Measurements from ENCODE around the gene HOPX.
A peak's percentile ranks its signal among the peaks of the same experiment; 100 is the strongest.
"Not testable (repeated sequence)": the region's sequence is repeated elsewhere in the genome, so short reads cannot be mapped to it uniquely, and the experiment has no call there.

HOPX gene

DNA sequence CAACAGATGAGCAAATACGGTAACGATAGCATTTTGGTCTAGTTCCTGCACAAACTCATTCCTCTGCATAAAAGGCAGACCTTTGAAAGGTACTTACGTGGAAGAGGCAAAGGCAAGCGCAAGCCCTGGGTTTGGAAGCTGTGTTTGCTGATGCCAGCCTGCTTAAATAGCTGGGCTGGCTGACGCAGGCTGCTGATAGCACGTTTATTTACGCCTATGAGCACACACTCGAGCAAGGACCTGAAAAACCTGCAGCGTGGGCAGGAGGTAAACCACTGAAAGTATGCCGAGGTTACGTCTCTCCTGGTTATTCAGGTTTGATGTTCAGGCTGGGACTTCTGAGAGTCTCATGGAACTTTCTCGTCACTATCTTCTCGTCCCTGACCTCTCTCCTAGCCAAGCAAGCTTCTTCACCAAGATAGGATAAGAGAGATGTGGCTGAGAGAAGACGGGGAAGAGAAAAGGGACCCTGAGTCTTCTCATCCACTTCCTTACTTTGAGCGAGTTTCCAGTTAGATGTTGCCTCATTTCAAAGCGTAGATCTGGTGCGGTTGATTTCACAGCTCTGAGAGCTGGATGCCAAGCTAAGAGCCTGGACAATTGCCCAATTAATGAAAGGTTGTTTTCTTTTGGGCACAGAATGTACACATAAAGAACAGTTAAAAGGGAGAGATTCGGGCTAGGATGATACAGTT lies at the start of gene HOPX:
Gene HOPX (minus strand): TSS at position 139 of the 695 bp plus-strand sequence. CDS start 23,480 bp downstream, outside the sequence.
- peak; percentile 40 for DNase-seq (ENCODE audit: low read depth)

- no peak for DNase-seq (ENCODE audit: low read depth)
Measured at GRCh38 chr4:56730097-56730496, 49.0 kb upstream of the HOPX start.

DNA sequence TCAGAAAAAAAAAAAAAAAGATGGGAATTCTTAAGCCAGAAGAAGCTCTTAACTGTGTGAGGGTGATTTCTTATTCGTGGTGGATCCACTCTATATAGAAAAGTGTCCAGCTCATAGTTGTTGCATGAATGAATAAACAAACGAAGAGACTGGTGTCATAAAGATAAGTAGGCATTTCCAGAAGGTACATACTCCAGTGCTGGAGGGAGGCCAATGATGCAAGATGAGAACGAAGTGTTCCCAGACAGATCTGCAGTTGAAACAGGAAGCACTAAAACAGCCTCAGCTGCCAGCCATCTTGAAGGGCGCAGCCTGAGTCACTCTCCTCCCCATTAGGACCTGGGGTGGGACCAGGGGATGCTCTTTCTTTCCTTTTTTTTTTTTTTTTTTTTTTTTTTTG lies 47.4 kb upstream of the HOPX start:
- DNase-seq (ENCODE audit: low read depth) = no peak

DNA sequence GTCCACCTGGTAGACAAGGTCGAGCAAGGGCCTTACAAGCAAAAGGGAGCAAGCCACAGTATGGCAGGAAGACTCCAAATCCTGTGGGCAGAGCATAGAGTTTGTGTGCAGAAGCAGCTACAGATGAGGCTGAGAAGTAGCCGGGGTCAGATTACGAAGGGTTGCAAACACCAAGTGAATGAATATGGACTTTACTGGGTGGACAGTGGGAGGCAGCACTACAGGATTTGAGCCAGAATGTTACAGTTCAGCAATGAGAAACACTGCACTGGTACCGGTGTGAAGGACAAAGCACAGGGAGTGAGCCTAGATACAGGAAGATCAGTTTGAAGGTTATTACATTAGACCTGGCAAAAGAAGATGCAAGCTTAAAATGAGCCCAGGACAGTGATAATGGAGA lies 46.1 kb upstream of the HOPX start:
- no peak for DNase-seq (ENCODE audit: low read depth)

- DNase-seq (ENCODE audit: low read depth) = not testable (repeated sequence)
Measured at GRCh38 chr4:56726593-56726992, 45.5 kb upstream of the HOPX start.

DNA sequence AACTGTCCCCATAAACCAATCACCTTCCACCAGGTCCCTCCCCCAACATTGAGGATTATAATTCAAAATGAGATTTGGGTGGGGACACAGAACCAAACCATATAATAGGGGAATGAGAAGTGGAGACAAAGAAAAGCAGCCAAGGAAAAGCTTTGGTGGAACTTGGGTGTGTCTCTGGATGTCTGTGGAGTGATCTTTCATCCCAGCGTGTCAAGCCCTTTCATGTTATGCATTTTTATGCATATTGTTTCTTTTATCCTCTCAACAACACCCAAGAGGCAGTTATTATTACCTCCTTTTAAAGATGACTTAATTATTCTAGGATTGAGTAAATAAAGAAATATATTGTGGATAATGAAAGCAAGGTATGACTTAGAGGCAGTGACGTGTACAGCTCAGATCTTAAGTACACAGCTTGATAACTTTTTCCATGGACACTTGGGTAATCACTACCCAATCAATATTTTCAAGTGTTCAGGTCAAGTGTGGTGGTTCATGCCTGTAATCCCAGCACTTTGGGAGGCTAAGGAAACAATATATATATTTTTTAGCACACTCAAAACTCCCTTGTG lies 42.6 kb upstream of the HOPX start:
- DNase-seq (ENCODE audit: low read depth) = no peak

- no peak for DNase-seq (ENCODE audit: low read depth)
Measured at GRCh38 chr4:56723201-56723605, 42.1 kb upstream of the HOPX start.

DNA sequence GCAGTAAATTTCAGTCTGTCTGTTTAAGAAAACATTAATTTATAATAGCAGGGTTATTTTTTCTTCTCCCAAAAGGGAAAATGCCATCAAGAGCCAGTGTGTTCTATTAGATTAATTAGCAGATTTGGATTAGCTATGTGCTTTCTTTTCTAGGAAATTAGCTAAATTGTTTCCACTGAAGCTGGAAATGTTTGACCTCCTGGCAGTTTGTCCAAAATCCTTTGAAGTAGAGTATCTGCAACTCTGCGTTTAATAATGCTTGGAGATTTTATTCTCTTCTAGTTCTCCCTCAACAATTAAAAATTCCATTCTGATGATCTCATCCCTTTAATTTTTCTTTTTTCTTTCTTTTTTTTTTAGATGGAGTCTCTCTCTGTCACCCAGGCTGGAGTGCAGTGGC lies 27.1 kb upstream of the HOPX start:
- no peak for DNase-seq (ENCODE audit: low read depth)

DNA sequence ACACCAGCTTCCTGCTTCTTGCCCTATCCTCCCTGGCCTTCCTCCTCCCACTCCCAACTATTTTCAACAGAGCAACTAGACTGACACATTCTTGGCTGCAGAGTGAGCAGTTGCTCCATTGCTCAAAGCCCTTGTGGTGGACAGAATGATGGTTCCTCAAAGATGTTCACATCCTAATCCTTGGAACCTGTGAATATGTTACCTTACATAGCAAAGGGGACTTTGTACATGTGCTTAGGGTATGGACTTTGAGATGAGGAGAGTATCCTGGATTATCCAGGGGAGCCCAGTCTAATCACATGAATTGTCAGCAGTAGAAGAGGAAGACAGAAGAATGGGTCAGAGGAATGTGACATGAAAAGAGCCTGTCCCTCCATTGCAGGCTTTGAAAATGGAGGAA lies 24.9 kb upstream of the HOPX start:
- DNase-seq (ENCODE audit: low read depth) = no peak

DNA sequence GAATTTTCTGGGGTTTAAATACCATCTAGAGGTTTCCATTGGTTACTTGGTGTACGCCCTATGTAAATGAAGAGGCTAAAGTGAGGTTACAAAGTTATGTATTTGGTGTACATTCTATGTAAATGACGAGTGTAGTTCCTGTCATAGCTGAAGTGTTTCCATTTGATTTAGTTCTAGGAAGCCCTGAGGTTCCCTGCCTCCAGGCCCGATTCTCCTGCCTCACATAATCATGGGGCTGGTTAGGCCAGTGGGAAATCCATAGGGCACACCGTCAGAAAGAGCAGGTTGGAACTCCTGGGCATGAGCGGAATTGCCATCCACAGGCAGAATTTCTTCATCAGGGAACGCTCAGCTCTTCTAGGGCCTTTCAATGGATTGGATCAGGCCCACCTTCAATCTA lies 24.2 kb upstream of the HOPX start:
- DNase-seq (ENCODE audit: low read depth) = no peak

DNA sequence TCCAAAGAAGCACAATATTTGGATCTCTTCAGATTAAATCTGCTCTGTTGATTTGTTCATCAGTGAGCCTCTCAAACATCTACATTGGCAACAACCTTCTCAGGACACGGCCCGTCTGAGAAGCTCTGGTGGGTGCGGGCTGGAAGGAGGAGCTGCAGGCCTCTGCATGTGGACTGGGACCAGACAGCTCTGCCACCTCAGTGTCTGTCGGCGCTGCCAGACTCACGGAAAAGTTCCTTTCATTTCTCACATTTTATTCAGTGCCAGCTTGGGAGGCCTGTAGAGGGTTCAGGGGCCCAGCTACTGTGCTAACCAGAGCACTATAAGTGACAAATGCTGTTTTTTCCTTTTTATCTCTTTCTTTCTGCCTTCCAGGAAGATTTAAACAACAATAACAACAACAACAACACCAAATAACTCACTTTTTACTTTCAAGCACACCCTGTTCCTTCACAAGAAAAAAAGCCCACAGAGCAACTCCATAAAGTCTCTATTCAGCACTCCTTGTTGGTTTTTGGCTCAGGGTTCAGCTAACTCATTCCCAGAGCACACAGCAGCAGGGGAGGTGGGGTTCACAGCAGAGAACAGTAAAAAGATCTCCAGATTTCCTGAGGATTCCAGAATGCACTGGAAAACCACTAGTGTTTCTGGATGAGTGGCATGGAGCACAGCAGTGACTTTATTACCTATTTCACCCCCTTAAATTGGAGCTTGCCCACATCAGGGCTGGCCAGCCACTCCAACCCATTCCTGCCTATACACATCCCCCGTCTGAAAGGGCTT lies 23.2 kb upstream of the HOPX start:
- DNase-seq (ENCODE audit: low read depth) = no peak

DNA sequence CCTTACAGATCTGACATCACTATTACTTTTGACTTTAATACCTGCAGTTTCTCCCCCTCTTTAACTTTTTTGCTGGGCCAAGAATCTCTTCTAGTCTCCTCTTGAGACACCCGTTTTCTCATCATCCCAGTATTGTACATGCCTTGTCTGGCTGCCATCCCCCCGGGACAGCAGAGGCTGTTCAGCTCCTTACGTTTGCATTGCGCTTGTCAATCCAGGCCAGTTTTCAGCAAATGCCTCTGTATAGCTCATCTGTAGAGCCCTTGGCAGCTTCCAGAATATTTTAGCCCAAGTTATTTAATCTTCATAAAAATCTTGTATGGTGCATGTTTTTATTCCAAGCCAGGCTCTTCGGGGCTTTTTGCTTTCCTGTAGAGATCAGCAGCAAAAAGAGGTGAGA lies 22.3 kb upstream of the HOPX start:
- DNase-seq (ENCODE audit: low read depth) = no peak

DNA sequence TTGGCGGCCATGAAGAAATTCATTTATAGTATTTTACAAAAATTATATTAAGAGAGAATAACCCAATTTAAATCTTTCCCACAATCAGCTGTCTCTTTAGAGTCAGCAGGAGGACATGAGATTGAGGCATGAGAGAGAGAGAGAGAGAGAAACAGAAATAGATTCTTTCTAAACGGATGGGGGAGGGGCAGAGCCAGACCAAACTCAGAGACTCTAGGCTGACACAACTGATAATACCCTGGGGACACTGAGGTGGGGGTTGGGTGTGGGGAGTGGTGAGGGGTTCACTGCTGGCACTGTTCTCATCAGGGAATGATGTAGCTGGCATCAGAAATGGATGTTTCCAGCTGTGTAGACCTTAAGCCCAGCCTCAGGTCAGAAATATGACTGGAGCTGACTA lies 20.5 kb upstream of the HOPX start:
- no peak for DNase-seq (ENCODE audit: low read depth)

DNA sequence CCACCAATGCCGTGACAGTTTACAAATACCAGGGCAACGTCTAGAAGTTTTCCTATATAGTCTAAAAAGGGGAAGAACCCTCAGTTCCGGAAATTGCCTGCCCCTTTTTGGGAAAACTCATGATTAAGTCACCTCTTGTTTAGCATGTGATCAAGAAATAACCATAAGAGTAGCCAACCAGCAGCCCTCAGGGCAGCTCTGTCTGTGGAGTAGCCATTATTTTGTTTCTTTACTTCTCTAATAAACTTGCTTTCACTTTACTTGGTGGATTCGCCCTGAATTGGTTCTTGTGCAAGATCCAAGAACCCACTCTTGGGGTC lies 20.0 kb upstream of the HOPX start:
- DNase-seq (ENCODE audit: low read depth) = no peak

- DNase-seq (ENCODE audit: low read depth) = no peak
Measured at GRCh38 chr4:56699537-56700105, 18.5 kb upstream of the HOPX start.

GRCh38 chr4:56698329-56698728 lies 17.2 kb upstream of the HOPX start:
- DNase-seq (ENCODE audit: low read depth) = no peak

DNA sequence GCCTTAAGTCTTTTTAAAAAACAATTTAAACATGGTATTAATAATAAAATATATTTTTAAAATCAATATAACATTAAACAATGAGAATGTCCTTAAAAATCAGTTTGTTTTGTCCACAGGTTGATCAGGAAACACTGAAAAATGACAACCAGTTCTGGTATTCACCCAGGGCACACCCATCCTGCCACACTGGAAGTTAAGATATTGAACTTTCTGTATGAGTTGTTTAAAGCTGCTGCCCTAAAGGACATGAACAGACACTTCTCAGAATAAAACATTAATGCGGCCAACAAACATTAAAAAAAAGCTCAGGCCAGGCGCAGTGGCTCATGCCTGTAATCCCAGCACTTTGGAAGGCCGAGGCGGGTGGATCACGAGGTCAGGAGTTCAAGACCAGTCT lies 15.0 kb upstream of the HOPX start:
- DNase-seq (ENCODE audit: low read depth) = no peak

- DNase-seq (ENCODE audit: low read depth) = not testable (repeated sequence)
Measured at GRCh38 chr4:56693476-56693875, 12.4 kb upstream of the HOPX start.

DNA sequence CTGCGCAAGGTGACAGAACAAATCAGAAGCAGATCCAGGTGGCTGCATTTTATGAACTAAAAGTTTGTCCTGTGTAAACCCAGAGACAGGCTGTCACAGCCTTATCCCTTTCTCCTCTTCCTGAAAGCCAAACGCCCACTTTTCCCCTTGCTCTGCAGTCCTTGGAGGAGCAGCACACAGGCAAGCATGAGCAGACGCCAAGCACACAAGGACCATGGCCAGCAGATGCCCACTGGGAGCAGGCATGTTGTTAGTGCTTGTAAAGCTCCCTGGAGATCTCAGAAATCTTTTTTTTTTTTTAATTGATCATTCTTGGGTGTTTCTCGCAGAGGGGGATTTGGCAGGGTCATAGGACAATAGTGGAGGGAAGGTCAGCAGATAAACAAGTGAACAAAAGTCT lies 11.5 kb upstream of the HOPX start:
- no peak for DNase-seq (ENCODE audit: low read depth)

GRCh38 chr4:56691425-56691824 lies 10.3 kb upstream of the HOPX start:
- no peak for DNase-seq (ENCODE audit: low read depth)

DNA sequence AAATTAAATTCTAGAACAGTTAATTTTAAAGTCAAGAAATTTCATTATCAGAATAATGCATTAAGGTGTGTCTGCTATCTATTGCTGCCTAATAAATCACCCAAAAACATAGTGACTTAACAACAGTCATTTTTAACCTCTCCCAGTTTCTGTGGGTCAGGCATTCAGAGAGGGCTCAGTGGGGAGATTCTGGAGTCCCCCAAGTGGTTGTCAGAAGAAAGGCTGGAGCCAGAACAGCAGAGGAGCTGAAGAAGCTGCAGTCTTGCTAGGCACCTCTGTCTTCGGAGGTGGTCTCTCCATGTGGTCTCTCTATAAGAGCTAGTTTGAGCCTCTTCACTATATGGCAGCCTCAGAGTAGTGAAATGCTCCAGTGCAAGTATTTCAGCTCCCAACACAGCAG lies 9.3 kb upstream of the HOPX start:
- DNase-seq (ENCODE audit: low read depth) = no peak

- DNase-seq (ENCODE audit: low read depth) = no peak
Measured at GRCh38 chr4:56689201-56689969, 8.3 kb upstream of the HOPX start.
